CD4-positive, alpha-beta T cell treated with Interferon alpha-2 for 1 hour (primary cell): ENCODE data around the gene FBRS.
A peak's percentile ranks its signal among the peaks of the same experiment; 100 is the strongest.
"Not testable (repeated sequence)": the region's sequence is repeated elsewhere in the genome, so short reads cannot be mapped to it uniquely, and the experiment has no call there.

Experiments used
- DNase-seq, 2 donors: peaks; one replicate each; pipeline ENCODE4 v3.0.0-alpha.2; 2020 to 2022

The FBRS gene

GRCh38 chr16:30665830-30666190 lies 7.6 kb downstream of the FBRS start:
- no peak for DNase-seq

GRCh38 chr16:30666681-30667080 lies 8.4 kb downstream of the FBRS start:
- DNase-seq: no peak

- no peak for DNase-seq
Observed at GRCh38 chr16:30667361-30667905, 9.2 kb downstream of the FBRS start.

GRCh38 chr16:30668393-30668792 lies 10.2 kb downstream of the FBRS start:
- no peak for DNase-seq

DNA sequence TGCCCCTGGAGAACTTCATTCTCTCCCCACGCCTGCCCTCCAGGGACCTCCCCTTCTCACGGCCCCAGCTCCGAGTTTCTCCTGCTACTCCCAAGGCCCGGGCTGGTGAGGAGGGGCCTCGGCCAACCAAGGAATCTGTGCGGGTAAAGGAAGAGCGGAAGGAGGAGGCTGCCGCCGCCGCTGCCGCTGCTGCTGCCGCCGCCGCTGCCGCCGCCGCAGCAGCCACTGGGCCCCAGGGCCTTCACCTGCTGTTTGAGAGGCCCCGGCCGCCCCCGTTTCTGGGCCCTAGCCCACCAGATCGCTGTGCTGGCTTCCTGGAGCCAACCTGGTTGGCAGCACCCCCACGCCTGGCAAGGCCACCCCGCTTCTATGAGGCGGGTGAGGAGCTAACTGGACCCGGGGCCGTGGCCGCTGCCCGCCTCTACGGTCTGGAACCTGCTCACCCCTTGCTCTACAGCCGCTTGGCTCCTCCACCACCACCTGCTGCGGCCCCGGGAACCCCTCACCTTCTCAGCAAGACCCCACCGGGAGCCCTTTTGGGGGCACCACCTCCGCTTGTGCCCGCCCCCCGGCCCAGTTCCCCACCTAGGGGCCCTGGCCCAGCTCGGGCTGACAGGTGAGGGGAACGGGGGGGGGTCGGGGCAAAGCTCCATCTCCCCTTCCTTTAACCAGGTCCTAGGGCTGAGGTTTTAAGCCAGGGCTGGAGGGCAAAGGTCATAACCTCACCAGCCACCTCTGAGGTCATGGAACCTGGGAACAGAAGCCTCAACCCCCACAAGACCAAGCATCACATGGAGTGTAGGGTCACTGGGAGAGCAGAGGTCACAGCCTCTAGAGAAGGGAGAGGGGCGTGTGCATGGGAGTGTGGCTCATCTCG lies 11.0 kb downstream of the FBRS start:
- no peak for DNase-seq

- no peak for DNase-seq
Observed at GRCh38 chr16:30669903-30670824, 11.9 kb downstream of the FBRS start.

DNA sequence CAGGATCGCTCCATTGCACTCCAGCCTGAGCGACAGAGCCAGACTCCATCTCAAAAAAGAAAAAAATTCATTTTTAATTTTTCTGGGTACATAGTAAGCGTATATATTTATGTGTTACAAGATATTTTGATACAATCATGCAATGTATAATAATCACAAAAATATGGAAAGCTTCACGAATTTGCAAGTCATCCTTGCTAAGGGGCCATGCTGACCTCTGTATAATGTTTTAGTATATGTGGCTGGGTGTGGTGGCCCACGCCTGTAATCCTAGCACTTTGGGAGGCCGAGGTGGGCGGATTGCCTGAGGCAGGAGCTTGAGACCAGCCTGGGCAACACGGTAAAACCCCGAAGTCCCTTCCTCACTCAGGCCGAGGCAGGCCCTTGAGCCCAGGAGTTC lies 16.9 kb downstream of the FBRS start:
- no peak for DNase-seq

GRCh38 chr16:30677931-30678585 lies 19.8 kb downstream of the FBRS start:
- no peak for DNase-seq

DNA sequence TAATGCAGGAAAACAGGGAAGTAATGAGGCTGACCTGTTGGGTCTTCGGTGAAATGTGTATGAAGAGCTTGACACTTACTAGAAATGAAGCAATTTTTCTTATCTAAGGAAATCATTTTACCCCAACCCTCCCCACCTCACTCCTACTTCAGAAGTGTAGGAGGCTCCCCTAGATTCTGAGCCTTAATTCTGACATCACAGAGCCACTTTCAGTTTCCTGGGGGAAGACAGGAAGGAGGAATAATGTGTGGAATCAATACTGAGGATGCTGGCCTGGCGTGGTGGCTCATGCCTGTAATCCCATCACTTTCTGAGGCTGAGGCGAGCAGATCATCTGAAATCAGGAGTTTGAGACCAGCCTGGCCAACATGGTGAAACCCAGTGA lies 20.3 kb downstream of the FBRS start:
- no peak for DNase-seq

GRCh38 chr16:30680326-30680725 lies 22.1 kb downstream of the FBRS start:
- DNase-seq: no peak

DNA sequence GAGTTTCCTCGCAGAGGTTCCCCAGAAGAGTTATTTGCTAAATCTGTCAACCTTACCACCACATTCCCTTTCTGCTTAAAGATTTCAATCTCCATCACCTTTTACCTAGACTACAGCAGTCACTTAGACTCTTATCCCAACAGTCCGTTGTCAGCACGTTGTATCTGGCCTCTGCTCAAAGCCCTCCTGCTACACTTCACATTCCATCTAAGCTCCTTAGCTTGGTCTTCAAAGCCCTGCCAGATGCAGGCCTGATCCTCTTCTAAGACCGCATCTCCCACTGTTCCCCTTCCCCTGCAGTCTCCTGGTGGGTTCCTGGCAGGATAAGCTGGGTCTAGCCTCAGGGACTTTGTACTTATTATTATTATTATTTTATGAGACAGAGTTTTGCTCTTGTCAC lies 30.5 kb downstream of the FBRS start:
- no peak for DNase-seq

DNA sequence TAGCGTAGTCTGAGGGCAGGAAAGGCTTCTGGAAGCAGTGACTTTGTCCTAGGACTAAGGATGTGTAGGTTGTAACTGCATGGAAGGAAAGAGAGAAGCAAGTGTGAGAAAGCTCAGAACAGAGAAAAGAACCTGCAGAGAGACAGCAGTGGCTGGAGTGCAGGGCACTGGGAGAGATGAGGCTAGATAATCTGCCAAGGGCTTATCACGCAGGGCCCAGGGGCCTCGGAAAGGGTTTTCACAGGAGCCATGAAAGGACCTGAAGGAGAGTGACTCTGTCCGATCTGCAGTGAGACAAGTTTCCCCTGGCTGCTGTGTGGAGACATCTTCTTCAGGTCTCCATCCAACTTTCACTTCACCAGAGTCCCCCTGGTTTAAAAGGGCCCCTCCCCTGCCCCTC lies 33.7 kb downstream of the FBRS start:
- no peak for DNase-seq

- no peak for DNase-seq
Observed at GRCh38 chr16:30692396-30693064, 34.3 kb downstream of the FBRS start.

GRCh38 chr16:30694926-30695693 lies 36.9 kb downstream of the FBRS start:
- no peak for DNase-seq

DNA sequence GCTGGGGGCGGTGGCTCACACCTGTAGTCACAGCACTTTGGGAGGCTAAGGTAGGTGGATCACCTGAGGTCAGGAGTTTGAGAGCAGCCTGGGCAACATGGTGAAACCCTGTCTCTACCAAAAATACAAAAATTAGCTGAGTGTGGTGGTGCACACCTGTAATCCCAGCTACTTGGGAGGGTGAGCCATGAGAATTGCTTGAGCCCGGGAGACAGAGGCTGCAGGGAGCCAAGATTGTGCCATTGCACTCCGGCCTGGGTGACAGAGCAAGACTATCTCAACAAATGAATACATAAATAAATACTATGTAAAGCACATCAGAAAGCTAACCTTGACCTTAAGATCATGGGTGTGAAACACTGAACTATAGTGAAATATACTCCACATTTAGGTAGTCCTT lies 38.4 kb downstream of the FBRS start:
- not testable (repeated sequence) for DNase-seq

DNA sequence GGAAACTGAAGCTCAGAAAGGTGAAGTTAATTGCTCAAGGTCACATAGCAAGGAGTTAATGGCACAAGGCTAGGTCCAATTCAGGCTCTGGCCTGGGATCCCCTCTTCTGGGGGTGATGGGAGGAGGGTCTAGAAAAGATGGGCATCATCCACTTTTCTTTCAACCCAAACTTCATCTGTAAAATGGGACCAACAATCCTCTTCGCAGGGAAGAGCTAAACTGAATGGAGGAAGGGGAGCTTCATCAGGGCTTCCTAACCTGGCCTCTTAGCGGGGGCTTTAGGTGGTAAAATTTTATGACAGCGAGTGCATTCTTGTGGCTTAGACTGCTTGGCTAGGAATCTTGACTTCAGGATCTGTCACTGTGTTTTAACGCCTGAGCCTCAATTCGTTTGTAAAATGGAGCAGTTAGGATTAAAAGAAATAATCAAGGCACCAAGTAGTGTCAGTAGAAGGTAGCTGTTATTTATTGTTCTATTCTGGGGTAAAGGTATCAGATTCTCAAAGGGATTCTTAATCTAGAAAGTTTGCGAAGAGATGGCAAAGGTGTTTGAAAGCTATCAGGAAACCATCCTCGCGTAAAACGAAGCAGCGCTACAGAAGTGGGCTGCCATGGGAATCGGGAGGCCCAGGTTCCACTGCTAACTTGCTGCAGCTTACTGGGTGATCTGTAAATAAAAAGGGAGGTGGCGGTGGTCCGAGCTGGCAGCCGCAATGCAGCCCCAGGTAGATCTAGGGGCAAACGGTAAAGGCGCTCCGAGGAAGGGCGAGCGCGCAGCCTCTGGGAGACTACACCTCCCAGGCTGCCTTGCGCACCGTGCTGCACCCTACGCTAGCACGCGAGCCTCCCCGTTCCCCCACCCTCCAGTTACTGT lies 39.3 kb downstream of the FBRS start:
- no peak for DNase-seq

DNA sequence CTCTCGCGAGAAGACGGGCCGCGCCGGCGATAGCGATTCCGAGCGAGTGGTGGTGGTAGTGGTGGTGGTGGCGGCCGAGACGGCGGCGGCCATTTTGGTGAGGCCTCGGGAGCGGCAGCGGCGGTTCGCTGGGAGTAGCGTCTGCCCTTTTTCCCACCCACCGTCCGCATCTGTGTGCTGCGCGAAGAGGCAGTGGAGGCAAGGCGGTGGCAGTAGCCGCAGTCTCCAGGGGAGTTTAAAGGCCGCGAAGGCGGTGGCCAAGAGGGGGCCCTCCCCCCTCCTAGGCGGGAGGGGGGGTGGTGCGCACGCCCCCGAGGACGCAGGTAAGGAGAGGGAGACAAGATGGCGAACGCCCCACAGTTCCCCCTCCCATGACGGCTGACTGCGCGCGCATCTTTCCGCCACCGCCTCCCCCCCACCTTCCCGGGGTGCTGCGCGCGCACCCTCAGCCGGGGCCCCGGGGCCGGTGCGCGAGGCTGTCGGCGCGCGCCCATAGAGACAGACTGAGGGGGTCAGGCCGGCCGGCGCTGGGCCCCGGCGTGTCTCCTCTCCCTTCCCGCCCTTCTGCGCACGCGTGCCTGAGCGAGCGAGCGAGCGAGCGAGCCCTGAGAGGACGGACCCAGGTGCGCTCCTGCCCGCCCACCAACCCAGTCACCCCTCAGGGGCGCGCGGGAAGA lies 40.0 kb downstream of the FBRS start:
- DNase-seq: peak; percentile 99

- peak; percentile 83 to 88 for DNase-seq
Observed at GRCh38 chr16:30698816-30699614, 40.8 kb downstream of the FBRS start, which contains the start of gene SRCAP. Gene SRCAP, plus strand, starts transcription at chr16:30699171. Its CDS starts 1,654 bp downstream, at chr16:30700825.

- DNase-seq: no peak
Observed at GRCh38 chr16:30699615-30700099, 41.4 kb downstream of the FBRS start.
